ENCODE measurements around the gene CCDC150. TPM values are rescaled to one million over a fixed set of nuclear protein-coding genes. Genes with fewer than 3 reads are reported as not detected.
"Not testable (repeated sequence)": the region's sequence is repeated elsewhere in the genome, so short reads cannot be mapped to it uniquely, and the experiment has no call there.

The CCDC150 gene
- total and polyA plus RNA-seq, 10 donors = 0.54 to 6.8 (median 1.8) TPM

- Histone ChIP-seq H3K4me1 (no peaks in the 10 kb centered on the region), H3K27me3 (replicated peaks in 1 of 7) (peaks cover 0 to 7% (median 0%) of the 10 kb centered on the region in 7 donors), H3K4me3 (no peak overlapping the region), H3K36me3 (no peaks in the 10 kb centered on the region), H3K27ac (no peak overlapping the region), H3K9me3 (no peaks in the 10 kb centered on the region)
- TF ChIP-seq POLR2A (IDR thresholded peaks at IDR 0.05) = no peak
- no peak for TF ChIP-seq CTCF (IDR thresholded peaks at IDR 0.05 in 8 of 11, conservative IDR thresholded peaks at IDR 0.05 in 3 of 11)
- no peak for TF ChIP-seq POLR2AphosphoS5 (IDR thresholded peaks at IDR 0.05)
- 60 to 74% (median 65%) methylated on average over 3 of the region's 3 CpGs for WGBS, 5 donors
- DNase-seq = no peak
- intact Hi-C loops (cut with DNase I; ENCODE audit: low total_unique reads) = no loop called here
Measured at GRCh38 chr2:196606516-196606915, 33.0 kb upstream of the CCDC150 start.

GRCh38 chr2:196607073-196607472 lies 32.4 kb upstream of the CCDC150 start:
- no peak for DNase-seq
- H3K27ac ChIP-seq = no peak overlapping the region
- TF ChIP-seq POLR2AphosphoS5 (IDR thresholded peaks at IDR 0.05) (no peak), CTCF (IDR thresholded peaks at IDR 0.05 in 8 of 11, conservative IDR thresholded peaks at IDR 0.05 in 3 of 11) (no peak), POLR2A (IDR thresholded peaks at IDR 0.05) (no peak)
- H3K36me3 ChIP-seq = no peaks in the 10 kb centered on the region
- H3K9me3 ChIP-seq = no peaks in the 10 kb centered on the region
- 50 to 71% (median 61%) methylated on average over 3 of the region's 3 CpGs for WGBS, 5 donors
- intact Hi-C loops (cut with DNase I; ENCODE audit: low total_unique reads) = no loop called here
- H3K4me3 ChIP-seq = no peak overlapping the region
- no peaks in the 10 kb centered on the region for H3K4me1 ChIP-seq
- H3K27me3 ChIP-seq (replicated peaks in 1 of 7) = peaks cover 0 to 1% (median 0%) of the 10 kb centered on the region in 7 donors

GRCh38 chr2:196607896-196608295 lies 31.6 kb upstream of the CCDC150 start:
- H3K4me1 ChIP-seq; H3K27ac ChIP-seq; H3K36me3 ChIP-seq; intact Hi-C loops (cut with DNase I; ENCODE audit: low total_unique reads); H3K9me3 ChIP-seq; H3K27me3 ChIP-seq (replicated peaks in 1 of 7); DNase-seq; H3K4me3 ChIP-seq: not testable (repeated sequence)
- WGBS, 5 donors = 82 to 98% (median 88%) methylated on average over 5 of the region's 5 CpGs

GRCh38 chr2:196609806-196610205 lies 29.7 kb upstream of the CCDC150 start:
- no peaks in the 10 kb centered on the region for H3K27me3 ChIP-seq (replicated peaks in 1 of 7)
- H3K4me3 ChIP-seq = no peak overlapping the region
- no peaks in the 10 kb centered on the region for H3K36me3 ChIP-seq
- TF ChIP-seq POLR2A (IDR thresholded peaks at IDR 0.05) = no peak
- no peak for TF ChIP-seq POLR2AphosphoS5 (IDR thresholded peaks at IDR 0.05)
- TF ChIP-seq CTCF (IDR thresholded peaks at IDR 0.05 in 8 of 11, conservative IDR thresholded peaks at IDR 0.05 in 3 of 11) = no peak
- no peak for DNase-seq
- 91 to 98% (median 96%) methylated on average over 2 of the region's 2 CpGs for WGBS, 5 donors
- H3K9me3 ChIP-seq = no peaks in the 10 kb centered on the region
- H3K27ac ChIP-seq = no peak overlapping the region
- no peaks in the 10 kb centered on the region for H3K4me1 ChIP-seq
- intact Hi-C loops (cut with DNase I; ENCODE audit: low total_unique reads) = no loop called here

GRCh38 chr2:196610796-196611195 lies 28.7 kb upstream of the CCDC150 start:
- Histone ChIP-seq H3K4me3 (no peak overlapping the region), H3K36me3 (no peaks in the 10 kb centered on the region), H3K4me1 (no peaks in the 10 kb centered on the region), H3K27ac (no peak overlapping the region), H3K9me3 (no peaks in the 10 kb centered on the region), H3K27me3 (replicated peaks in 1 of 7) (no peaks in the 10 kb centered on the region)
- TF ChIP-seq CTCF (IDR thresholded peaks at IDR 0.05 in 8 of 11, conservative IDR thresholded peaks at IDR 0.05 in 3 of 11) = no peak
- no peak for TF ChIP-seq POLR2A (IDR thresholded peaks at IDR 0.05)
- TF ChIP-seq POLR2AphosphoS5 (IDR thresholded peaks at IDR 0.05) = no peak
- intact Hi-C loops (cut with DNase I; ENCODE audit: low total_unique reads) = no loop called here
- DNase-seq = no peak
- WGBS, 5 donors = 61 to 80% (median 75%) methylated on average over 3 of the region's 3 CpGs
